ES-I3 (cell line): Measurements from ENCODE around the gene TUFM.

Source experiments
- H3K36me3 ChIP-seq: 2 replicates; pipeline ENCODE4 v1.6.1; 2013; ENCODE audit warnings: mild to moderate bottlenecking, low read length, control low read depth, moderate library complexity; ENCODE audit not compliant: insufficient read depth
- H3K4me1 ChIP-seq: 2 replicates; pipeline ENCODE4 v1.6.1; 2013; ENCODE audit warnings: mild to moderate bottlenecking, control low read depth, low read length; ENCODE audit not compliant: insufficient read depth
- H3K9ac ChIP-seq: 2 replicates; pipeline ENCODE4 v1.6.1; 2013; ENCODE audit warnings: low read depth, mild to moderate bottlenecking, low read length, moderate library complexity
- H3K9me3 ChIP-seq: 2 replicates; pipeline ENCODE4 v1.6.1; 2013; ENCODE audit warnings: mild to moderate bottlenecking, low read length, moderate library complexity; ENCODE audit not compliant: control insufficient read depth, insufficient read depth

The TUFM gene

DNA sequence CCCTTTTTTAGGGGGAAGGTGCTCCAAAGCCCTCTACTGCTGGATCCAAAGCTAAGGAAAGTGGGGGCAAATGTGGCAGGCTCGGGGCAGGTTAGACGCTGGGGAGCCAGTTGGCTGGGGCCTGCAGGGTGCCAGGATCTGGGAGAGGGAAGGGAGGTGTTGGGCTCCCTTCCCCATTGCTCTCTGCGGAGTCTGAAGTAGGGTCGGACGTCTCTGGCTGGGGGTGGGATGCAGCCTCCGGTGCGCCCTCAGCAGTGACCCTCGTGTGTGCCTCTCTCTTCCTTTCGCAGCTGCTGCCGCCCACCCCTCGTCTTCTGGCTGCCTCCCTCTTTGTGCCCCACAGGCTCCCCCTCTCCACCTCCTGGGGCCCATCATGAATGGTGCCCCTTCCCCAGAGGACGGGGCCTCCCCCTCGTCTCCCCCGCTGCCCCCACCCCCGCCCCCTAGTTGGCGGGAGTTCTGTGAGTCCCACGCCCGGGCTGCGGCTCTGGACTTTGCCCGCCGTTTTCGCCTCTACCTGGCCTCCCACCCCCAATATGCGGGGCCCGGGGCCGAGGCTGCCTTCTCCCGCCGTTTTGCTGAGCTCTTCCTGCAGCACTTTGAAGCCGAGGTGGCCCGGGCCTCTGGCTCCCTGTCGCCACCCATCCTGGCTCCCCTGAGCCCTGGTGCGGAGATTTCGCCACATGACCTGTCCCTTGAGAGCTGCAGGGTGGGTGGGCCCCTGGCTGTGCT lies 19.7 kb upstream of the TUFM start:
- Histone ChIP-seq H3K9me3 (no peaks in the 10 kb centered on the region), H3K36me3 (peaks cover 22% of the 10 kb centered on the region; the same call in 1 of the 2 replicates), H3K9ac (no peak overlapping the region), H3K4me1 (no peaks in the 10 kb centered on the region; the same call in 1 of the 2 replicates)

DNA sequence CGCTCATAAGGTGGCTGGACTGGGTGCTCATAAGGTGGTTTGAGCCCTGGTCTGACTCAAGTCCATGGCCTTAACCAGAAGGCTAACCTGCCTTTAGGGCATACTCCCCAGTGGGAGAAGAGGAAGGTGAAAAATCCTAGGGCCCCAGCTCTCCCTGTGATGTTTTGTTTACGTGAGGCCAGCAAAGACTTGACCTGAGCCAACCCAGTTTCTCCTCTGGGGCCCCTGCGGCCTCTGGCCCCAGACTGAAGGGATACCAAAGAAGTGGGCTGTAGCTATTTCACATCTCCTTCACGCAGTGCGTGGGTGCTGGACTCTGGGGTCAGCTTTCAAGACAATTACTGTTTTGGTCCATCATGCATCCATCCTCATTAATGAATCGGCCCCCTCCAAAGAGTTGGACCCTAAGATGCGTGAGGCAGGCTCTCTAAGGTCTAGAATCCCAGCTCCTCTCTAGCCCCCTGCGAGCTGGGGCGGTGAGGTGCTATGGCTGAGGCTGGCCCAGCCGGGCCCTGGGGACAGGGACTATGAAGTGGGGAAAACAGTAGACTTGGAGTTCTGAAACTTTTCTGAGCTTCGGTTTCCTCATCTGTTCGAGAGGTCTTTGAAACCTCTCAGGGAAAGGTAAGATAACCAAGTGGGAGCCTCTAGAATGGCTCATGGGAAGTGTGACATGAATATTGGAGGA lies 19.0 kb upstream of the TUFM start:
- peak overlapping the region; percentile 99; the same call in 1 of the 2 replicates for H3K9ac ChIP-seq
- H3K4me1 ChIP-seq = no peaks in the 10 kb centered on the region; the same call in 1 of the 2 replicates
- peaks cover 19% of the 10 kb centered on the region; the same call in 1 of the 2 replicates for H3K36me3 ChIP-seq
- no peaks in the 10 kb centered on the region for H3K9me3 ChIP-seq

DNA sequence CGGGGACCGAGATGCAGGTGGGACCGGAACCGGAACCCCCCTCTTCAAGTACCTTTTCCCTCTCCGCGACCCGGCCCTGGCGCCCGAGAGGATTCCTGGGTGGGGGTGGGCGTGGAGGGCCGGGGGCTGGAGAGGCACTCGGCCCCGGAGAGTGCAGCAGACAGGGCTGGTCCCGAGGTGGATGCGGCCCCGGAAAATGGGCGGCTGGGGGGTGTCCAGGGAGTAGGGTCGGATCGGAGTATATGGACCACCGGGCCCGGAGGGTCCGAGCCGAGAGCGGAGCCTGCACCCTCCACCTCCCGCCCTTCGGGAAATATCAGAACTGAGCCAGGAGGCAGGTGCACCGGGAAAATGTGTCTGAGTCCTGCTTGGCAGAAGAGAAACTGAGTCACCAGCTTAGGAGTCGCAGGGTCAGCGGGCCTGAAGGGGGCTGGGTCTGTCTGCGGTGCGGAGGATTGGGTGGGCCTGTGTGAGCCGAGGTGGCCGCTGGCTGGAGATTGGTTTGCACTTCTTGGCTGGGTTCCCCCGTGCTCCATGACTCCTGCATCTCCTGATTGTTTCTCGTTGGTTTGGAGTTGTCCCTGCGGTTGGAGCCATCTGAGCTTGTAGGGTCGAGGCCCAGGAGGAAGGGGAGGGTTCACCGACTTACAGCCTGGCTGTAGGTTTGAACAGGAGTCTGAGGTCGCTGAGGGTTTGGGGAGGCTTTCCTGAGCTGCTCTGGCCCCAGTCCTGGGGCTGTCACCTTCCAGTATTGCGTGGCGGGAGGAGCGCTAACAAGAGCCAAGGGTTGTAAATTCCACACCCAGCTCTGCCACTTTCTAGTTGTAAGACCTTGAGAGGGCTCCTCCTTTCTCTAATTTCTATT lies 18.0 kb upstream of the TUFM start:
- H3K4me1 ChIP-seq = no peaks in the 10 kb centered on the region; the same call in 1 of the 2 replicates
- H3K36me3 ChIP-seq = peaks cover 14% of the 10 kb centered on the region; the same call in 1 of the 2 replicates
- no peaks in the 10 kb centered on the region for H3K9me3 ChIP-seq
- peak overlapping the region; percentile 99 for H3K9ac ChIP-seq

DNA sequence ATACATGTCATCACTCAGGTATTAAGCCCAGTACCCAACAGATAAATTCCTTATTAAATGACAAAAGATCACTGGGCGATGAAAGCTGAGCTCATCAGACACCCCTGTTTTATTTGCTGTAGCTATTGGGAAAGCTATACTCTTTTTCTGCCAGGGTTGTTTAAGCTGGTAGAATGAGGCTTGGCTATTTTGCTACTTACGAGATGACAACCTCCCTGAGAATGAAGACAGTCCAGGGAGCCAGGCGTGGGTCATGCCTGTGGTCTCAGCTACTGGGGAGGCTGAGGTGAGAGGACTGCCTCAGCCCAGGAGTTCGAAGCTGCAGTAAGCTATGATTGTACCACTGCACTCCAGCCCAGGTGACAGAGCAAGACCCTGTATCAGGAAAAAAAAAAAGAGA lies 13.2 kb upstream of the TUFM start:
- Histone ChIP-seq H3K9me3 (no peaks in the 10 kb centered on the region), H3K4me1 (peaks cover 7% of the 10 kb centered on the region; the same call in 1 of the 2 replicates), H3K36me3 (no peaks in the 10 kb centered on the region), H3K9ac (no peak overlapping the region)

DNA sequence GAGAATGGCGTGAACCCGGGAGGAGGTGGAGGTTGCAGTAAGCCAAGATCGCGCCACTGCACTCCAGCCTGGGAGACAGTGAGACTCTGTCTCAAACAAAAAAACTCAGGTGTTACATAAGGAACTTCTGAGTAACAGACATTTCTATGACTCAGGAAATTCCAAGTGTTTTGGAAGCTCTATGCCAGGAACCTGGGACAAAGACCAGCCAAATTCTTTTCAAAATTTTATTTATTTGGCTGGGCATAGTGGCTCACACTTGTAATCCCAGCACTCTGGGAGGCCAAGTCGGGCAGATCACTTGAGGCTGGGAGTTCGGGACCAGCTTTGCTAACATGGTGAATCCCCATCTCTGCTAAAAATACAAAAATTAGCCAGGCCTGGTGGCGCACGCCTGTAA lies 12.3 kb upstream of the TUFM start:
- peaks cover 7% of the 10 kb centered on the region; the same call in 1 of the 2 replicates for H3K4me1 ChIP-seq
- no peak overlapping the region for H3K9ac ChIP-seq
- no peaks in the 10 kb centered on the region for H3K36me3 ChIP-seq

DNA sequence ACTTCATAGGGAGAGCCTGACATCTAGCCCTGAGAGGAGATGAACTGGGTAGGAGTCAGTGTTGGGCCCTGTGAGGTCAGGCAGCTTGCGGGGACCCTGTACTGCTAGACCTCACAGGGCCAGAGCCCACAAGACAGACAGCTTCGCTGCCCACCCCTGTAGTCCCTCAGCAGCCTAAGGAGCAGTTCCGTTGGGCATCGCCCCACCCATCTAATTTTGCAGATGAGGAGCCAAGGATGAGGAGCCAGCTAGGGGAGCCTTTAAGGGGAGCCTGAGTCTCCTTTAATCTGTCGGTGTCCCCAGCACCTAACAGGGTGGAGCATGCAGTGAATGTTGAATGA lies 755 bp upstream of the TUFM start:
- peaks cover 18% of the 10 kb centered on the region for H3K36me3 ChIP-seq
- no peaks in the 10 kb centered on the region for H3K4me1 ChIP-seq
- H3K9me3 ChIP-seq = no peaks in the 10 kb centered on the region
- peak overlapping the region; percentile 84 for H3K9ac ChIP-seq

More for the DNA sequence above, 12.3 kb upstream of the TUFM start:
- no peaks in the 10 kb centered on the region for H3K9me3 ChIP-seq

DNA sequence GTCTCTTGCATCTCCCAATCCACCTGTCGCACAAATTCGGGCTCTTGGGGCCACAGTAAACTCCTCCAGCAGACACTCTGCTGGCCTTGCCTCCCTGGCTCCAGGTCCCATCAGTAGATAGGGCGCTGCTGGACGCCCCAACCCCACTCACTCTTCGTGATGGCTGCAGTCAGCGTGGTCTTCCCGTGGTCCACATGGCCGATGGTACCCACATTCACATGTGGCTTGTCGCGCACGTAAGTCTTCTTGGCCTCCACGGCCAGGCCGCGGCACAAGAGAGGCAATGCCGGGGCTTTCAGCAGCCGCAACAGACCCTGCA lies 428 bp downstream of the TUFM start:
- peaks cover 18% of the 10 kb centered on the region for H3K36me3 ChIP-seq
- no peaks in the 10 kb centered on the region for H3K4me1 ChIP-seq
- H3K9me3 ChIP-seq = no peaks in the 10 kb centered on the region
- H3K9ac ChIP-seq = peak overlapping the region; percentile 73

DNA sequence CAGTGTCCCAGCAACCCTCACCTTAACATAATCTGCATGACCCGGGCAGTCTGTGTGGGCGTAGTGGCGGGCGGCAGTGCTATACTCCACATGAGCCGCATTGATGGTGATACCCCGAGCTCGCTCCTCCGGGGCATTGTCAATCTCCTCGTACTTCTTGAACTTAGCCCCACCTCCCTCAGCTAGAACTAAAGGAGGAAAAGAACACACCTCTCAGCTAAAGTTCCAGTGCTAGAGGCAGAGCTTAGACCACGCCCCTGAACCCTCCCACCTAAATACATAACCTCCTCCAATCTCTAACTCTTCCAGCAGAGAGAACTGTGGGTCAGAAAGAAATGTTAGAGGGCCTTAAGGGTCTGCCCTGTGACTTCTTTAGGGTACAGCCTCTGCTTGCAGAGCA lies 855 bp downstream of the TUFM start:
- Histone ChIP-seq H3K9ac (peak overlapping the region; percentile 73), H3K9me3 (no peaks in the 10 kb centered on the region), H3K4me1 (no peaks in the 10 kb centered on the region), H3K36me3 (peaks cover 18% of the 10 kb centered on the region)

DNA sequence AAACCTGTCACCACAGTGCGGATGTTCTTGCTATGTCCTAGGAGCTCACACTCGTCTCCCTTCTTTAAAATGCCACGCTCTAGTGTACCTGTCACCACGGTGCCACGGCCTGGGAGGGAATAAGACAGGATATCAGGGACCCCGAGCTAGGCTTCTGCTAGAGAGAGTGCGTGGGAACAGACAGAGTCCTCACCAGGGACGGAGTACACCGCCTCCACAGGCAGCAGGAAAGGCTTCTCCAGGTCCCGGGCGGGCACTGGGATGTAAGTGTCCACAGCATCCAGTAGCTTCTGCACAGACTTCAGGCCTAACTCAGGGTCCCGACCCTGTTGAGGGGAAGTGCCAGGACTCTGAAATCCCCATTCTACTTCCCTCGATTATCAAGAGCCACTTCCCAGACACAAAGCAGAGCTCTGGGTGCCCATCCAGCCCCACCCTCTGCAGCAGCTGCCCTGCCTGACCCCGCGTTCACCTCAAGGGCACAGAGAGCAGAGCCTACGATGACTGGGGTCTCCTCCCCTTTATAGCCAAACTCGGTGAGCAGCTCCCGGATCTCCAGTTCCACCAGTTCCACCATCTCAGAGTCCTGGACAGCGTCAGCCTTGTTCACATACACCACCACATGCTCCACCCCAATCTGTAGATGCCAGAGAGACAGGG lies 1.8 kb downstream of the TUFM start:
- Histone ChIP-seq H3K9ac (no peak overlapping the region), H3K36me3 (peaks cover 18% of the 10 kb centered on the region), H3K9me3 (no peaks in the 10 kb centered on the region), H3K4me1 (no peaks in the 10 kb centered on the region)

DNA sequence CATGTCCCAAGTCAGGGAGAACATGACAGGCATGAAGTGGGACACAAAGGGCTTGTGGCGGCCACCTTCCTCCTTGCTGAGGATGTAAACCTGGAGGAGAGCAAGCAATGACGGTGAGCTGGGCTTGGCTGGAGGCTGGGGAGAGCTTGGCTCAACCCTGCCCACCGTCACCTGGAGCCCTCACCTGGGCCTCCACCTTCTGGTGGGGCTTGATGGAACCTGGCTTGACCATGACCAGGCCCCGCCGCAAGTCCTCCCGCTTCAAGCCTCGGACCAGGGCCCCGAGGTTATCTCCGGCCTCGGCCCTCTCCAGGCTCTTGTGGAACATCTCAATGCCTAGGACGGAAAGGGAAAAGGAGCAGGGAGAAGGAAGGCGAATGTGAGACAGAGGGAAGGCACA lies 2.4 kb downstream of the TUFM start:
- H3K9ac ChIP-seq = no peak overlapping the region
- peaks cover 21% of the 10 kb centered on the region for H3K36me3 ChIP-seq
- H3K9me3 ChIP-seq = no peaks in the 10 kb centered on the region

DNA sequence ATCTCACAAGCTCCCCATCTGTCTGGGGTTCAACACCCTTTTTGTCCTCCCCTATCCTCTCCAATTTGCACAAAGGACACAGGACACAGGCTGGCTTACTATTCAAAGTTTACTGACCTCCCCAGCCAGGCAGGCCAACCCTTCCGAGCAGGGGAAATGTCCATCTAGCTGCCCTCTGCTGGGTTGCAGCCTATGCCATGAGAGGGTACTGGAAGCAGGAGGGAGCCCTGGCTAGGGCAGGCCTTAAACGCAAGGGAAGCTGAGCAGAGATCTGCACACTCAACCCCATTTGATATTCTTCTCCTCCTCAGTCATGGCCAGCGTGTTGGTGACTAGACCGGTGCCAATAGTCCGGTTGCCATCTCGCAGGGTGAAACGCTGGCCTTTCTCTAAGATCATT lies 3.5 kb downstream of the TUFM start:
- no peaks in the 10 kb centered on the region for H3K9me3 ChIP-seq
- no peak overlapping the region for H3K9ac ChIP-seq
- H3K4me1 ChIP-seq = no peaks in the 10 kb centered on the region
- H3K36me3 ChIP-seq = peaks cover 21% of the 10 kb centered on the region

More for the DNA sequence above, 2.4 kb downstream of the TUFM start:
- no peaks in the 10 kb centered on the region for H3K4me1 ChIP-seq

DNA sequence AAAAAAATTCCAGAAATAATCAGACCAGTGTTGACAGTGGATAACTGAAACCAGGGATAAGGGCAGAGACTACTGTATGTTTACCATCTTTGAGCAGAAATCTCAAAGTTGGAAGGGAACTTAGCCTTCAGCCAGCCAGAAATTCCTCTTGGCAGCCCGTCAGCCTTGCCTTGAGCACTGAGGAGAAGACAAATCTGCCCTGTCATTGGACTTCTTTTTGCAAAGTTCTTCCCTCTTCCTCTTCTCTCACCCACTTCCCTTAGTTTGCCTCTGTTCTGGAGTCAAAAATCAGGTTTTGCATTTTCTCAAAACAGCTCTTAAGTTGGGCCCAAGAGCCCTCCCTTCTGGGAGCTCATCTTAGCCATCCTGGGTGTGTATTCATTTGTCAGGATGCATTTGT lies 6.2 kb downstream of the TUFM start:
- H3K36me3 ChIP-seq = peaks cover 23% of the 10 kb centered on the region
- H3K9ac ChIP-seq = no peak overlapping the region
- no peaks in the 10 kb centered on the region for H3K9me3 ChIP-seq
- H3K4me1 ChIP-seq = no peaks in the 10 kb centered on the region

DNA sequence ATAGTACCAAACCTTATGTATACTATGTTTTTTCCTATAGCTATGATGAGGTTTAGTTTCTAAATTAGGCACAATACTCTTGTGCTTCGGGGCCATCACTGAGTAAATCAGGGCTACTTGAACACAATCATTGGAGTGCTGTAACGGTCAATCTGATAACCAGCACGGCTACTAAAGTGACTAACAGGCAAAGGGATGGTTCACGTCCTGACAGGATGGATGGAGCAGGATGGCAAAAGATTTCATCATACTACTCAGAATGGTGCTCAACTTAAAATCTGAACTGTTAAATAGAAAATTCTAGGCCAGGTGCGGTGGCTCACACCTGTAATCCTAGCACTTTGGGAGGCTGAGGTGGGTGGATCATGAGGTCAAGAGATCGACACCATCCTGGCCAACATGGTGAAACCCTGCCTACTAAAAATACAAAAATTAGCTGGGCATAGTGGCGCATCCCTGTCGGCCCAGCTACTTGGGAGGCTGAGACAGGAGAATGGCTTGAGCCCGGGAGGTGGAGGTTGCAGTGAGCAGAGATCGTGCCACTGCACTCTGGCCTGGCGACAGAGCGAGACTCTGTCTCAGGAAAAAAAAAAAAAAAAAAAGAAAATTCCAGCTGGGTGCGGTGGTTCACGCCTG lies 7.0 kb downstream of the TUFM start:
- no peak overlapping the region for H3K9ac ChIP-seq
- peaks cover 21% of the 10 kb centered on the region for H3K36me3 ChIP-seq
- H3K9me3 ChIP-seq = no peaks in the 10 kb centered on the region
- H3K4me1 ChIP-seq = no peaks in the 10 kb centered on the region

DNA sequence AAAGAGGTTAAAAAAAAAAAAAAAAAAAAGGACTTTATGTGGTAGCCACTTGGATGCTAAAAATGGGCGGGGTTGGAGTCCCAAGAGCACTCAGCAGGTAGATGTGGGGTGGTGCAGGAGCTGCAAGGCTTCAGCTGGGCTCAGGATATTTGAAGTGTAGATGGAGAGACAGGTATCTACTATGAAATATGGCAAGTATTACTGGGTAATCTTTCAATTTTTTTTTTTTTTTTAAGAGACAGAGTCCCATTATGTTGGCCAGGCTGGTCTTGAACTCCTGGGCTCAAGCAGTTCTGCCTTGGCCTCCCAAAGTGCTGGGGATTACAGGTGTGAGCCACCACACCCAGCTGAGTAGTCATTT lies 7.6 kb downstream of the TUFM start:
- Histone ChIP-seq H3K9ac (no peak overlapping the region), H3K4me1 (no peaks in the 10 kb centered on the region), H3K36me3 (peaks cover 22% of the 10 kb centered on the region), H3K9me3 (no peaks in the 10 kb centered on the region)
